ENCODE results near the gene CEP170. TPM values are rescaled to one million over a fixed set of nuclear protein-coding genes. Genes with fewer than 3 reads are reported as not detected.

CEP170 gene
- total RNA-seq, 1 experiment from 2014 or later = 97.7 TPM

DNA sequence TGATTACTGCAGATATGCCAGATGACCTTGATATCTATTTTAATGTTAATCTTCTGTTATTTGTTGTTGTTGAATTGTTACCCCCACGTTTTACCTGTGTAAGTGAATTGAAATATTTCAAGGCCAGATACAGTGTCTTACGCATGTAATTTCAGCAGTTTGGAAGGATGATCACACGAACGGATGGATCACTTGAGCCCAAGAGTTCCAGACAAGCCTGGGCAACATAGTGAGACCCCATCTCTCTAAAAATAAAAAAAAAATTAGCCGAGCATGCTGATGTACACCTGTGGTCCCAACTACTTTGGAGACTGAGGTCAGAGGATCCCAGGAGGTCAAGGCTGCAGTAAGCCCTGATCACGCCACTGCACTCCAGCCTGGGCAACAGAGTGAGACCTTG, 33.0 kb upstream of the CEP170 start:
- no peaks in the 10 kb centered on the region for H3K27me3 Mint-ChIP-seq (ENCODE audit: low read depth)
- Histone ChIP-seq H3K4me1 (ENCODE audit: insufficient read depth, low read length) (no peaks in the 10 kb centered on the region; the same call in 1 of the 2 replicates), H3K27ac (ENCODE audit: insufficient read length, low read depth, low read length) (no peak overlapping the region), H4K8ac (replicated peaks; ENCODE audit: insufficient read length, low read depth, low read length) (no peak overlapping the region), H3K9me3 (ENCODE audit: control insufficient read depth, low read depth, low read length) (no peaks in the 10 kb centered on the region), H3K18ac (ENCODE audit: insufficient read length, low read depth, low read length) (no peak overlapping the region), H3K9ac (ENCODE audit: extremely low read depth, insufficient read length, low read length) (no peak overlapping the region), H2BK15ac (ENCODE audit: low read depth, low read length) (no peak overlapping the region), H4K91ac (ENCODE audit: insufficient read length, low read depth, low read length) (no peak overlapping the region), H3T11ph (ENCODE audit: low read length) (no peak overlapping the region), H3K4ac (ENCODE audit: low read depth, low read length) (no peak overlapping the region), H2BK20ac (ENCODE audit: low read depth, low read length, poor library complexity, severe bottlenecking) (no peak overlapping the region), H3K79me2 (ENCODE audit: insufficient read depth, low read length) (no peaks in the 10 kb centered on the region), H4K20me1 (ENCODE audit: control insufficient read depth, insufficient read depth, insufficient read length) (no peaks in the 10 kb centered on the region), H2AFZ (ENCODE audit: low read length) (no peak overlapping the region), H2BK5ac (ENCODE audit: insufficient read length, low read length) (no peak overlapping the region), H3K27me3 (ENCODE audit: insufficient read depth, low read length) (no peaks in the 10 kb centered on the region), H3K14ac (ENCODE audit: insufficient read depth, low read length) (no peak overlapping the region), H3K4me2 (ENCODE audit: insufficient read depth, insufficient read length, low read length) (no peak overlapping the region), H2BK120ac (ENCODE audit: low read depth, low read length, poor library complexity, severe bottlenecking) (no peak overlapping the region), H2AK5ac (ENCODE audit: insufficient read length, low read length) (no peak overlapping the region), H3K23me2 (ENCODE audit: insufficient read length, low read depth, low read length, poor library complexity, severe bottlenecking) (no peaks in the 10 kb centered on the region), H3K23ac (ENCODE audit: insufficient read length, low read depth, low read length) (no peak overlapping the region), H2BK12ac (ENCODE audit: insufficient read length, low read depth, low read length) (no peak overlapping the region), H3K56ac (ENCODE audit: insufficient read length, low read depth, low read length) (no peak overlapping the region), H3K79me1 (ENCODE audit: insufficient read depth, low read depth, low read length, poor library complexity, severe bottlenecking) (no peaks in the 10 kb centered on the region), H4K5ac (ENCODE audit: insufficient read length, low read depth, low read length) (no peak overlapping the region)
- peaks cover 13 to 24% of the 10 kb centered on the region in 2 experiments for H3K4me1 Mint-ChIP-seq
- peaks cover under 1 to 1% of the 10 kb centered on the region in 2 experiments; a peak in 2 of 5 replicates for H3K9me3 Mint-ChIP-seq
- H3K36me3 Mint-ChIP-seq (ENCODE audit: insufficient read depth in 1 of 3, low read depth in 3 of 3) = peaks cover under 1 to 4% (median 2%) of the 10 kb centered on the region in 3 experiments; a peak in 4 of 7 replicates
- DNase-seq = no peak
- TF ChIP-seq CTCF (conservative IDR thresholded peaks at IDR 0.05) = no peak
- H3K27ac Mint-ChIP-seq = 0 out of 7 replicates have a peak overlapping the region, but pooled peaks of 1 of the 3 experiments have one; percentile 2
- no peak overlapping the region for H3K4me3 Mint-ChIP-seq
- no CpG with 5 or more reads among the region's 6 CpGs for WGBS (ENCODE audit: extremely low coverage, insufficient read length, low lambda C conversion rate)
